Measurements from ENCODE around the gene TRAF3IP1.
"Not testable (repeated sequence)": the region's sequence is repeated elsewhere in the genome, so short reads cannot be mapped to it uniquely, and the experiment has no call there.

The TRAF3IP1 gene

GRCh38 chr2:238399094-238399493 lies 78.8 kb downstream of the TRAF3IP1 start:
- Histone ChIP-seq H3K9ac (ENCODE audit: low read length) (no peak overlapping the region), H3K4me1 (ENCODE audit: low read length) (no peaks in the 10 kb centered on the region), H2AFZ (ENCODE audit: low read depth, low read length) (no peak overlapping the region), H3K4me3 (ENCODE audit: low read length) (no peak overlapping the region), H3K9me3 (ENCODE audit: insufficient read depth, low read length) (no peaks in the 10 kb centered on the region), H3K36me3 (replicated peaks; ENCODE audit: low read depth, low read length) (no peaks in the 10 kb centered on the region), H3K27ac (ENCODE audit: low read length) (no peak overlapping the region), H3K4me2 (ENCODE audit: low read length) (no peak overlapping the region), H3K27me3 (ENCODE audit: low read depth, low read length) (no peaks in the 10 kb centered on the region), H4K20me1 (ENCODE audit: insufficient read depth, low read length) (no peaks in the 10 kb centered on the region), H3K79me2 (ENCODE audit: low read length) (no peaks in the 10 kb centered on the region)
- TF ChIP-seq CTCF (IDR thresholded peaks at IDR 0.05; ENCODE audit: low read depth, low read length) = no peak
- no peak for TF ChIP-seq EZH2phosphoT487 (IDR thresholded peaks at IDR 0.05; ENCODE audit: low read depth)

- Histone ChIP-seq H3K79me2 (ENCODE audit: low read length) (no peaks in the 10 kb centered on the region), H3K36me3 (replicated peaks; ENCODE audit: low read depth, low read length) (no peaks in the 10 kb centered on the region), H3K27ac (ENCODE audit: low read length) (no peak overlapping the region), H3K4me2 (ENCODE audit: low read length) (no peak overlapping the region), H4K20me1 (ENCODE audit: insufficient read depth, low read length) (no peaks in the 10 kb centered on the region), H3K9ac (ENCODE audit: low read length) (no peak overlapping the region), H2AFZ (ENCODE audit: low read depth, low read length) (no peak overlapping the region), H3K27me3 (ENCODE audit: low read depth, low read length) (no peaks in the 10 kb centered on the region), H3K4me3 (ENCODE audit: low read length) (no peak overlapping the region), H3K4me1 (ENCODE audit: low read length) (no peaks in the 10 kb centered on the region), H3K9me3 (ENCODE audit: insufficient read depth, low read length) (no peaks in the 10 kb centered on the region)
- TF ChIP-seq CTCF (IDR thresholded peaks at IDR 0.05; ENCODE audit: low read depth, low read length) (no peak), EZH2phosphoT487 (IDR thresholded peaks at IDR 0.05; ENCODE audit: low read depth) (no peak)
Measured at GRCh38 chr2:238401551-238401950, 81.2 kb downstream of the TRAF3IP1 start.

GRCh38 chr2:238403632-238404405 lies 83.5 kb downstream of the TRAF3IP1 start:
- no peaks in the 10 kb centered on the region for H4K20me1 ChIP-seq (ENCODE audit: insufficient read depth, low read length)
- no peak overlapping the region for H3K9ac ChIP-seq (ENCODE audit: low read length)
- no peaks in the 10 kb centered on the region for H3K9me3 ChIP-seq (ENCODE audit: insufficient read depth, low read length)
- no peaks in the 10 kb centered on the region for H3K79me2 ChIP-seq (ENCODE audit: low read length)
- no peak overlapping the region for H3K27ac ChIP-seq (ENCODE audit: low read length)
- H2AFZ ChIP-seq (ENCODE audit: low read depth, low read length) = no peak overlapping the region
- H3K36me3 ChIP-seq (replicated peaks; ENCODE audit: low read depth, low read length) = no peaks in the 10 kb centered on the region
- H3K4me2 ChIP-seq (ENCODE audit: low read length) = no peak overlapping the region
- H3K27me3 ChIP-seq (ENCODE audit: low read depth, low read length) = no peaks in the 10 kb centered on the region
- TF ChIP-seq EZH2phosphoT487 (IDR thresholded peaks at IDR 0.05; ENCODE audit: low read depth) = no peak
- TF ChIP-seq CTCF (IDR thresholded peaks at IDR 0.05; ENCODE audit: low read depth, low read length) = no peak
- H3K4me3 ChIP-seq (ENCODE audit: low read length) = no peak overlapping the region
- H3K4me1 ChIP-seq (ENCODE audit: low read length) = no peaks in the 10 kb centered on the region

GRCh38 chr2:238404406-238405216 lies 84.3 kb downstream of the TRAF3IP1 start:
- Histone ChIP-seq H3K79me2 (ENCODE audit: low read length) (no peaks in the 10 kb centered on the region), H3K4me2 (ENCODE audit: low read length) (no peak overlapping the region), H3K4me1 (ENCODE audit: low read length) (no peaks in the 10 kb centered on the region), H3K9me3 (ENCODE audit: insufficient read depth, low read length) (no peaks in the 10 kb centered on the region), H3K36me3 (replicated peaks; ENCODE audit: low read depth, low read length) (no peaks in the 10 kb centered on the region), H3K9ac (ENCODE audit: low read length) (no peak overlapping the region), H2AFZ (ENCODE audit: low read depth, low read length) (no peak overlapping the region), H3K4me3 (ENCODE audit: low read length) (no peak overlapping the region), H4K20me1 (ENCODE audit: insufficient read depth, low read length) (no peaks in the 10 kb centered on the region), H3K27ac (ENCODE audit: low read length) (no peak overlapping the region), H3K27me3 (ENCODE audit: low read depth, low read length) (no peaks in the 10 kb centered on the region)
- no peak for TF ChIP-seq CTCF (IDR thresholded peaks at IDR 0.05; ENCODE audit: low read depth, low read length)
- no peak for TF ChIP-seq EZH2phosphoT487 (IDR thresholded peaks at IDR 0.05; ENCODE audit: low read depth)

- H3K4me3 ChIP-seq (ENCODE audit: low read length); H3K27ac ChIP-seq (ENCODE audit: low read length); H3K27me3 ChIP-seq (ENCODE audit: low read depth, low read length); H4K20me1 ChIP-seq (ENCODE audit: insufficient read depth, low read length); H3K9ac ChIP-seq (ENCODE audit: low read length); H3K4me2 ChIP-seq (ENCODE audit: low read length); H3K9me3 ChIP-seq (ENCODE audit: insufficient read depth, low read length); H3K4me1 ChIP-seq (ENCODE audit: low read length); H3K79me2 ChIP-seq (ENCODE audit: low read length); H2AFZ ChIP-seq (ENCODE audit: low read depth, low read length); H3K36me3 ChIP-seq (replicated peaks; ENCODE audit: low read depth, low read length): not testable (repeated sequence)
Measured at GRCh38 chr2:238405217-238405555, 84.9 kb downstream of the TRAF3IP1 start.

Data from OCI-LY3 (cell line).